Neural cell (in vitro differentiated cells): ENCODE measurements around the gene ADAMTS6. TPM values are rescaled to one million over a fixed set of nuclear protein-coding genes. Genes with fewer than 3 reads are reported as not detected.

Source experiments
- H2AFZ ChIP-seq: fragments of 200-600, 300-800 bp; sonication (generic), shearing (Covaris generic); 2 replicates; pipeline ENCODE4 v1.6.0; 2014; ENCODE audit warnings: low read depth, mild to moderate bottlenecking, antibody characterized with exemption, low read length, moderate library complexity
- H3F3A ChIP-seq: fragments of 200-600 bp; shearing (Covaris generic); 2 replicates; pipeline ENCODE4 v1.6.1; 2016; ENCODE audit warnings: mild to moderate bottlenecking, moderate library complexity, mixed read lengths, antibody characterized with exemption, low read length; ENCODE audit not compliant: insufficient read depth, poor library complexity, severe bottlenecking
- H3K27ac ChIP-seq: fragments of 200-600, 300-800 bp; sonication (generic), shearing (Covaris generic); 2 replicates; pipeline ENCODE4 v1.5.1; 2014; ENCODE audit warnings: mild to moderate bottlenecking, low read length, moderate library complexity
- H3K27me3 ChIP-seq: fragments of 300-800, 200-600 bp; sonication (generic), shearing (Covaris generic); 2 replicates; pipeline ENCODE4 v1.6.0; 2014; ENCODE audit warnings: mild to moderate bottlenecking, low read depth, low read length, moderate library complexity; ENCODE audit not compliant: insufficient read depth
- H3K36me3 ChIP-seq: fragments of 300-800, 200-600 bp; sonication (generic), shearing (Covaris generic); 2 replicates; pipeline ENCODE4 v1.5.1; 2014; ENCODE audit warnings: mild to moderate bottlenecking, antibody characterized with exemption, low read length, moderate library complexity; ENCODE audit not compliant: insufficient read depth
- H3K4me2 ChIP-seq: fragments of 300-800, 200-600 bp; sonication (generic), shearing (Covaris generic); 2 replicates; pipeline ENCODE4 v1.6.0; 2014; ENCODE audit warnings: mild to moderate bottlenecking, low read length
- H3K4me3 ChIP-seq: fragments of 300-800, 200-600 bp; sonication (generic), shearing (Covaris generic); 2 replicates; pipeline ENCODE4 v1.5.1; 2014; ENCODE audit warnings: mild to moderate bottlenecking, low read length, moderate library complexity
- H3K79me2 ChIP-seq: fragments of 200-600 bp; shearing (Covaris generic); replicated peaks from 2 replicates; pipeline ENCODE4 v1.6.0; 2014; ENCODE audit warnings: mild to moderate bottlenecking, low read length, moderate library complexity; ENCODE audit not compliant: insufficient read depth
- H3K9ac ChIP-seq: fragments of 300-800, 200-600 bp; sonication (generic), shearing (Covaris generic); 2 replicates; pipeline ENCODE4 v1.6.1; 2016; ENCODE audit warnings: mild to moderate bottlenecking, low read length, mixed read lengths
- H3K9me2 ChIP-seq: fragments of 200-600 bp; shearing (Covaris generic); 2 replicates; pipeline ENCODE4 v1.6.1; 2016; ENCODE audit warnings: mild to moderate bottlenecking, low read length, mixed read lengths; ENCODE audit not compliant: insufficient read depth
- H3K9me3 ChIP-seq: fragments of 200-600, 300-800 bp; sonication (generic), shearing (Covaris generic); 2 replicates; pipeline ENCODE4 v1.6.1; 2016; ENCODE audit warnings: mild to moderate bottlenecking, mixed run types, low read length, moderate library complexity, mixed read lengths
- H4K20me1 ChIP-seq: fragments of 200-600 bp; shearing (Covaris generic); 2 replicates; pipeline ENCODE4 v1.6.1; 2016; ENCODE audit warnings: mild to moderate bottlenecking, mixed run types; ENCODE audit not compliant: insufficient read depth
- EP300 ChIP-seq: fragments of 450-650 bp; conservative IDR thresholded peaks from 2 replicates; pipeline ENCODE4 v1.6.1; 2014; ENCODE audit warnings: antibody characterized with exemption, mild to moderate bottlenecking, moderate library complexity; ENCODE audit not compliant: poor library complexity, severe bottlenecking
- EZH2 ChIP-seq: fragments of 200-600, 300-800 bp; shearing (Covaris generic), sonication (generic); IDR thresholded peaks from 2 replicates; pipeline ENCODE4 v1.6.1; 2014; ENCODE audit warnings: antibody characterized with exemption, low read length, borderline replicate concordance, mild to moderate bottlenecking; ENCODE audit not compliant: insufficient read depth, poor library complexity, severe bottlenecking
- MXI1 ChIP-seq: fragments of 450-650 bp; conservative IDR thresholded peaks from 2 replicates; pipeline ENCODE4 v1.6.1; 2014; ENCODE audit warnings: antibody characterized with exemption, mild to moderate bottlenecking; ENCODE audit not compliant: poor library complexity, severe bottlenecking
- POLR2AphosphoS5 ChIP-seq: IDR thresholded peaks from 2 replicates; pipeline ENCODE4 v1.6.1; 2012
- RAD21 ChIP-seq: fragments of 450-650 bp; conservative IDR thresholded peaks from 2 replicates; pipeline ENCODE4 v1.6.1; 2014; ENCODE audit warnings: antibody characterized with exemption, mild to moderate bottlenecking, moderate library complexity
- SMC3 ChIP-seq: fragments of 450-650 bp; conservative IDR thresholded peaks from 2 replicates; pipeline ENCODE4 v1.6.1; 2014; ENCODE audit warnings: antibody characterized with exemption, mild to moderate bottlenecking, moderate library complexity; ENCODE audit not compliant: poor library complexity
- TAF1 ChIP-seq: IDR thresholded peaks from 2 replicates; pipeline ENCODE4 v1.6.1; 2012; ENCODE audit warnings: low read depth
- polyA plus RNA-seq: library from polyadenylated mRNA; depleted of rRNA; stranded (reverse); fragments of >200 nt; gene quantifications from 2 replicates; pipeline ENCODE4 v1.2.3, GENCODE V29; 2014
- TF ChIP-seq, protein P1 (sequence below): IDR thresholded peaks from 2 replicates; pipeline ENCODE4 v1.6.1; 2012; ENCODE audit warnings: borderline replicate concordance
- TF ChIP-seq, protein P2 (sequence below): fragments of 450-650 bp; IDR thresholded peaks from 2 replicates; pipeline ENCODE4 v1.5.1; 2014; ENCODE audit warnings: antibody characterized with exemption, mild to moderate bottlenecking, moderate library complexity; ENCODE audit not compliant: poor library complexity, severe bottlenecking

The ADAMTS6 gene
- polyA plus RNA-seq, 1 donor from 2014 or later = 0.58 TPM

DNA sequence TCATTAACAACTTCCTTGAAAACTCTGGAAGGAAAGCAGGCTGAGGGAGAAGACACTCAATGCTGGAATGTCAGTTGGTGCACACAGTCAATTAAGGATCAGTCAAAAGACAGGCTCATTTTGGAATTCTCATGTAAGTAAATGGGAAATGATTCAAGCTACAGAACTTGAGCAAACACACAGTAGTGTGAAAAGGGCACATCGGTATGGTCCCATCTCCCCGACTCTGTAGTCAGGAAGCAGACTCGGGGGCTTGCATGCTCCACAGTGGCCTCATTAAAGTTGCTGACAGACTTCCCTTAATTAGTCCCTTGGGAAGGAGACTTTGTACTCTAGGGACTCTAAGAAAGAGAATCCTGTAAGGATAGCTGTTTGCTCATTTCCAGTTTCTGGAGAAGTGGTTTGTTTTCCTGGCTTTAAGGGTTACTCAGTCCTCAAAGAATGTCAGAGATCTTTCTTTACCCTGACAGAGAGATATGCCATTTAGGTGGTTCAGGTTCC is 339.2 kb downstream of the ADAMTS6 start:
- Histone ChIP-seq H3K27ac (no peak overlapping the region), H3K4me3 (no peak overlapping the region), H3K4me2 (no peak overlapping the region), H3K27me3 (no peaks in the 10 kb centered on the region), H3K36me3 (no peaks in the 10 kb centered on the region), H3F3A (no peaks in the 10 kb centered on the region), H3K9me3 (no peaks in the 10 kb centered on the region), H3K9me2 (no peaks in the 10 kb centered on the region), H3K9ac (no peak overlapping the region), H4K20me1 (no peaks in the 10 kb centered on the region), H2AFZ (no peak overlapping the region), H3K79me2 (no peaks in the 10 kb centered on the region)
- no peak for TF ChIP-seq RAD21
- TF ChIP-seq, protein P1, sequence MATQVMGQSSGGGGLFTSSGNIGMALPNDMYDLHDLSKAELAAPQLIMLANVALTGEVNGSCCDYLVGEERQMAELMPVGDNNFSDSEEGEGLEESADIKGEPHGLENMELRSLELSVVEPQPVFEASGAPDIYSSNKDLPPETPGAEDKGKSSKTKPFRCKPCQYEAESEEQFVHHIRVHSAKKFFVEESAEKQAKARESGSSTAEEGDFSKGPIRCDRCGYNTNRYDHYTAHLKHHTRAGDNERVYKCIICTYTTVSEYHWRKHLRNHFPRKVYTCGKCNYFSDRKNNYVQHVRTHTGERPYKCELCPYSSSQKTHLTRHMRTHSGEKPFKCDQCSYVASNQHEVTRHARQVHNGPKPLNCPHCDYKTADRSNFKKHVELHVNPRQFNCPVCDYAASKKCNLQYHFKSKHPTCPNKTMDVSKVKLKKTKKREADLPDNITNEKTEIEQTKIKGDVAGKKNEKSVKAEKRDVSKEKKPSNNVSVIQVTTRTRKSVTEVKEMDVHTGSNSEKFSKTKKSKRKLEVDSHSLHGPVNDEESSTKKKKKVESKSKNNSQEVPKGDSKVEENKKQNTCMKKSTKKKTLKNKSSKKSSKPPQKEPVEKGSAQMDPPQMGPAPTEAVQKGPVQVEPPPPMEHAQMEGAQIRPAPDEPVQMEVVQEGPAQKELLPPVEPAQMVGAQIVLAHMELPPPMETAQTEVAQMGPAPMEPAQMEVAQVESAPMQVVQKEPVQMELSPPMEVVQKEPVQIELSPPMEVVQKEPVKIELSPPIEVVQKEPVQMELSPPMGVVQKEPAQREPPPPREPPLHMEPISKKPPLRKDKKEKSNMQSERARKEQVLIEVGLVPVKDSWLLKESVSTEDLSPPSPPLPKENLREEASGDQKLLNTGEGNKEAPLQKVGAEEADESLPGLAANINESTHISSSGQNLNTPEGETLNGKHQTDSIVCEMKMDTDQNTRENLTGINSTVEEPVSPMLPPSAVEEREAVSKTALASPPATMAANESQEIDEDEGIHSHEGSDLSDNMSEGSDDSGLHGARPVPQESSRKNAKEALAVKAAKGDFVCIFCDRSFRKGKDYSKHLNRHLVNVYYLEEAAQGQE = no peak
- TF ChIP-seq EP300 = no peak
- TF ChIP-seq EZH2 = no peak
- no peak for TF ChIP-seq TAF1
- TF ChIP-seq POLR2AphosphoS5 = no peak
- no peak for TF ChIP-seq SMC3
- TF ChIP-seq, protein P2, sequence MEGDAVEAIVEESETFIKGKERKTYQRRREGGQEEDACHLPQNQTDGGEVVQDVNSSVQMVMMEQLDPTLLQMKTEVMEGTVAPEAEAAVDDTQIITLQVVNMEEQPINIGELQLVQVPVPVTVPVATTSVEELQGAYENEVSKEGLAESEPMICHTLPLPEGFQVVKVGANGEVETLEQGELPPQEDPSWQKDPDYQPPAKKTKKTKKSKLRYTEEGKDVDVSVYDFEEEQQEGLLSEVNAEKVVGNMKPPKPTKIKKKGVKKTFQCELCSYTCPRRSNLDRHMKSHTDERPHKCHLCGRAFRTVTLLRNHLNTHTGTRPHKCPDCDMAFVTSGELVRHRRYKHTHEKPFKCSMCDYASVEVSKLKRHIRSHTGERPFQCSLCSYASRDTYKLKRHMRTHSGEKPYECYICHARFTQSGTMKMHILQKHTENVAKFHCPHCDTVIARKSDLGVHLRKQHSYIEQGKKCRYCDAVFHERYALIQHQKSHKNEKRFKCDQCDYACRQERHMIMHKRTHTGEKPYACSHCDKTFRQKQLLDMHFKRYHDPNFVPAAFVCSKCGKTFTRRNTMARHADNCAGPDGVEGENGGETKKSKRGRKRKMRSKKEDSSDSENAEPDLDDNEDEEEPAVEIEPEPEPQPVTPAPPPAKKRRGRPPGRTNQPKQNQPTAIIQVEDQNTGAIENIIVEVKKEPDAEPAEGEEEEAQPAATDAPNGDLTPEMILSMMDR = no peak
- no peak for TF ChIP-seq MXI1

DNA sequence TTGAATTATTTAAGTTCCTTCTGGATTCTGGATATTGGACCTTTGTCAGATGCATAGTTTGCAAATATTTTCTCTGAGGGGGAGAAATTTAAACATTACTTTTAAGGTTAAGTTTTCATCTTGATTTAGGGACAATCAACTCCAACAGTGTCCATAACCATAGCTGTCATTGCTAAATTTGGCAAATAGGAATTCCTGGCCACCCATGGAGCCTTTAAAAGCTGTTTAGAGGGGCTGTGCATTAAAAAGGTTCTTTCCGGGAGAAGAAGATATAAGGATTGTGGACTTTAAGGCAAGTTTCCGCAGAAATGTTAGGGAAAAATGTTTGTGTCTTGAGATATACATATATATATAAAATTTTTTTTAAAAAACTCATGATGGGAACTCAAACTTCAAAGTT is 339.7 kb downstream of the ADAMTS6 start:
- TF ChIP-seq RAD21 (no peak), TAF1 (no peak), MXI1 (no peak), EP300 (no peak), SMC3 (no peak), POLR2AphosphoS5 (no peak), EZH2 (no peak)
- TF ChIP-seq, protein P1 = no peak
- TF ChIP-seq, protein P2 = no peak
- H4K20me1 ChIP-seq = no peaks in the 10 kb centered on the region
- H3K9me3 ChIP-seq = no peaks in the 10 kb centered on the region
- no peak overlapping the region for H3K4me3 ChIP-seq
- no peaks in the 10 kb centered on the region for H3K36me3 ChIP-seq
- no peak overlapping the region for H3K9ac ChIP-seq
- H3F3A ChIP-seq = no peaks in the 10 kb centered on the region
- H3K9me2 ChIP-seq = no peaks in the 10 kb centered on the region
- no peak overlapping the region for H3K4me2 ChIP-seq
- H3K79me2 ChIP-seq = no peaks in the 10 kb centered on the region
- H3K27me3 ChIP-seq = no peaks in the 10 kb centered on the region
- no peak overlapping the region for H2AFZ ChIP-seq
- H3K27ac ChIP-seq = no peak overlapping the region
